ENCODE data around the gene HES5. TPM values are rescaled to one million over a fixed set of nuclear protein-coding genes. Genes with fewer than 3 reads are reported as not detected.

HES5 gene
- polyA plus RNA-seq, 2 of the 4 experiments (the other 2 are of a cell fraction), result not detected

DNA sequence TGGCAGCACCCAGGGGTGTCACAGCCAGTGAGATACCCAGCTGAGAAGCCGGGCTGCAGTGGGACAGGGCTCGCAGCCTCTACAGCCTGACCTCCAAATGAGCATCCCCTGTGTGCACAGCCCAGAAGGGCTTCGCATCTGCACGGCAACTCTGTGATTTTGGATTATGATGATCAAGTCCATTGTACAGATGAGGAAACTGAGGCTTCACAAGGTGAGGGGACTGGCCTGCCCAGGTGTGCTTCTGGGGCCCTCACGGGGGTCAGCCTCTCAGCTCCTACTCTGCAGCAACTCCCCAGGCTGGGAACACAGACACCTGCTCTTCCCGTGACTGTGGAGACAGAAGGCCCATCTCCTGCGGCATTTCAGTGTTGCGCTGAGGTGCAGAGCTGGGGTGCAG is 8.8 kb upstream of the HES5 start:
- H3K4me2 ChIP-seq, result no peak overlapping the region
- H3K4me3 ChIP-seq, result no peak overlapping the region
- ATAC-seq, result no peak
- FAIRE-seq, result no peak
- 100% methylated on average over 4 of the region's 8 CpGs for WGBS (ENCODE audit: missing lambda C conversion rate)
- peaks cover 32% of the 10 kb centered on the region for H3K4me1 ChIP-seq
- no peak overlapping the region for H3K27ac ChIP-seq
- ChIA-PET CTCF (no interaction called here), POLR2A (no interaction called here)
- DNase-seq (ENCODE audit: low read depth in 1 of 2, low spot score in 1 of 2), result no peak
- no peak for TF ChIP-seq ZC3H11A (IDR thresholded peaks at IDR 0.05)
- TF ChIP-seq CBX8 (IDR thresholded peaks at IDR 0.05), result no peak
- no peak for TF ChIP-seq NFE2L2 (conservative IDR thresholded peaks at IDR 0.05; ENCODE audit: low read length)
- no peak for TF ChIP-seq PHF8 (IDR thresholded peaks at IDR 0.05; ENCODE audit: borderline replicate concordance, low read depth)
- TF ChIP-seq, protein P1, sequence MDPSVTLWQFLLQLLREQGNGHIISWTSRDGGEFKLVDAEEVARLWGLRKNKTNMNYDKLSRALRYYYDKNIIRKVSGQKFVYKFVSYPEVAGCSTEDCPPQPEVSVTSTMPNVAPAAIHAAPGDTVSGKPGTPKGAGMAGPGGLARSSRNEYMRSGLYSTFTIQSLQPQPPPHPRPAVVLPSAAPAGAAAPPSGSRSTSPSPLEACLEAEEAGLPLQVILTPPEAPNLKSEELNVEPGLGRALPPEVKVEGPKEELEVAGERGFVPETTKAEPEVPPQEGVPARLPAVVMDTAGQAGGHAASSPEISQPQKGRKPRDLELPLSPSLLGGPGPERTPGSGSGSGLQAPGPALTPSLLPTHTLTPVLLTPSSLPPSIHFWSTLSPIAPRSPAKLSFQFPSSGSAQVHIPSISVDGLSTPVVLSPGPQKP (IDR thresholded peaks at IDR 0.05; ENCODE audit: low read depth, low read length), result no peak
- TF ChIP-seq MAZ (IDR thresholded peaks at IDR 0.05; ENCODE audit: borderline replicate concordance, low read depth, low read length), result no peak
- TF ChIP-seq NPAS2 (CRISPR knock-in tag; IDR thresholded peaks at IDR 0.05; ENCODE audit: borderline replicate concordance), result no peak
- no peak for TF ChIP-seq RNF2 (IDR thresholded peaks at IDR 0.05; ENCODE audit: borderline replicate concordance, low read depth)
- TF ChIP-seq, protein P2, sequence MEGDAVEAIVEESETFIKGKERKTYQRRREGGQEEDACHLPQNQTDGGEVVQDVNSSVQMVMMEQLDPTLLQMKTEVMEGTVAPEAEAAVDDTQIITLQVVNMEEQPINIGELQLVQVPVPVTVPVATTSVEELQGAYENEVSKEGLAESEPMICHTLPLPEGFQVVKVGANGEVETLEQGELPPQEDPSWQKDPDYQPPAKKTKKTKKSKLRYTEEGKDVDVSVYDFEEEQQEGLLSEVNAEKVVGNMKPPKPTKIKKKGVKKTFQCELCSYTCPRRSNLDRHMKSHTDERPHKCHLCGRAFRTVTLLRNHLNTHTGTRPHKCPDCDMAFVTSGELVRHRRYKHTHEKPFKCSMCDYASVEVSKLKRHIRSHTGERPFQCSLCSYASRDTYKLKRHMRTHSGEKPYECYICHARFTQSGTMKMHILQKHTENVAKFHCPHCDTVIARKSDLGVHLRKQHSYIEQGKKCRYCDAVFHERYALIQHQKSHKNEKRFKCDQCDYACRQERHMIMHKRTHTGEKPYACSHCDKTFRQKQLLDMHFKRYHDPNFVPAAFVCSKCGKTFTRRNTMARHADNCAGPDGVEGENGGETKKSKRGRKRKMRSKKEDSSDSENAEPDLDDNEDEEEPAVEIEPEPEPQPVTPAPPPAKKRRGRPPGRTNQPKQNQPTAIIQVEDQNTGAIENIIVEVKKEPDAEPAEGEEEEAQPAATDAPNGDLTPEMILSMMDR (IDR thresholded peaks at IDR 0.05), result no peak
- no peak for TF ChIP-seq RCOR1 (IDR thresholded peaks at IDR 0.05; ENCODE audit: low read depth, low read length)
- TF ChIP-seq HOXB5 (CRISPR knock-in tag; IDR thresholded peaks at IDR 0.05), result no peak
- TF ChIP-seq, protein P3, sequence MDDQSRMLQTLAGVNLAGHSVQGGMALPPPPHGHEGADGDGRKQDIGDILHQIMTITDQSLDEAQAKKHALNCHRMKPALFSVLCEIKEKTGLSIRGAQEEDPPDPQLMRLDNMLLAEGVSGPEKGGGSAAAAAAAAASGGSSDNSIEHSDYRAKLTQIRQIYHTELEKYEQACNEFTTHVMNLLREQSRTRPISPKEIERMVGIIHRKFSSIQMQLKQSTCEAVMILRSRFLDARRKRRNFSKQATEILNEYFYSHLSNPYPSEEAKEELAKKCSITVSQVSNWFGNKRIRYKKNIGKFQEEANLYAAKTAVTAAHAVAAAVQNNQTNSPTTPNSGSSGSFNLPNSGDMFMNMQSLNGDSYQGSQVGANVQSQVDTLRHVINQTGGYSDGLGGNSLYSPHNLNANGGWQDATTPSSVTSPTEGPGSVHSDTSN (IDR thresholded peaks at IDR 0.05), result no peak
- TF ChIP-seq BHLHE40 (IDR thresholded peaks at IDR 0.05; ENCODE audit: low read depth, low read length), result no peak
- TF ChIP-seq MYC (IDR thresholded peaks at IDR 0.05; ENCODE audit: borderline replicate concordance, low read length), result no peak
- TF ChIP-seq ZSCAN20 (CRISPR knock-in tag; IDR thresholded peaks at IDR 0.05), result no peak
- TF ChIP-seq, protein P4, sequence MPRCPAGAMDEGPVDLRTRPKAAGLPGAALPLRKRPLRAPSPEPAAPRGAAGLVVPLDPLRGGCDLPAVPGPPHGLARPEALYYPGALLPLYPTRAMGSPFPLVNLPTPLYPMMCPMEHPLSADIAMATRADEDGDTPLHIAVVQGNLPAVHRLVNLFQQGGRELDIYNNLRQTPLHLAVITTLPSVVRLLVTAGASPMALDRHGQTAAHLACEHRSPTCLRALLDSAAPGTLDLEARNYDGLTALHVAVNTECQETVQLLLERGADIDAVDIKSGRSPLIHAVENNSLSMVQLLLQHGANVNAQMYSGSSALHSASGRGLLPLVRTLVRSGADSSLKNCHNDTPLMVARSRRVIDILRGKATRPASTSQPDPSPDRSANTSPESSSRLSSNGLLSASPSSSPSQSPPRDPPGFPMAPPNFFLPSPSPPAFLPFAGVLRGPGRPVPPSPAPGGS (IDR thresholded peaks at IDR 0.05), result no peak
- TF ChIP-seq JUNB (IDR thresholded peaks at IDR 0.05), result no peak
- H3K9me3 ChIP-seq, result no peaks in the 10 kb centered on the region

DNA sequence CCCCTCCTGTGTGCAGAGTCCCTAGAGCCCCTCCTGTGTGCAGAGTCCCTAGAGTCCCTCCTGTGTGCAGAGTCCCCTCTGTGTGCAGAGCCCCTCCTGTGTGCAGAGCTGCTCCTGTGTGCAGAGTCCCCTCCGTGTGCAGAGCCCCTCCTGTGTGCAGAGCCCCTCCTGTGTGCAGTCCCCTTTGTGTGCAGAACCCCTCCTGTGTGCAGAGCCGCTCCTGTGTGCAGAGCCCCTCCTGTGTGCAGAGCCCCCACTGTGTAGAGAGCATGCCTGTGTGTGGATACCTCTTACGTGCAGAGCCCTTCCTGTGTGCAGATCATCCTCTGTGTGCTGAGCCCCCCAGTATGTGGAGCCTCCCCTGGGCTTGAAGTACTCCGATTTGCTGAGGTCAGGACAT is 8.3 kb upstream of the HES5 start:
- 94% methylated on average over 2 of the region's 4 CpGs for WGBS (ENCODE audit: missing lambda C conversion rate)
- TF ChIP-seq, protein P5, sequence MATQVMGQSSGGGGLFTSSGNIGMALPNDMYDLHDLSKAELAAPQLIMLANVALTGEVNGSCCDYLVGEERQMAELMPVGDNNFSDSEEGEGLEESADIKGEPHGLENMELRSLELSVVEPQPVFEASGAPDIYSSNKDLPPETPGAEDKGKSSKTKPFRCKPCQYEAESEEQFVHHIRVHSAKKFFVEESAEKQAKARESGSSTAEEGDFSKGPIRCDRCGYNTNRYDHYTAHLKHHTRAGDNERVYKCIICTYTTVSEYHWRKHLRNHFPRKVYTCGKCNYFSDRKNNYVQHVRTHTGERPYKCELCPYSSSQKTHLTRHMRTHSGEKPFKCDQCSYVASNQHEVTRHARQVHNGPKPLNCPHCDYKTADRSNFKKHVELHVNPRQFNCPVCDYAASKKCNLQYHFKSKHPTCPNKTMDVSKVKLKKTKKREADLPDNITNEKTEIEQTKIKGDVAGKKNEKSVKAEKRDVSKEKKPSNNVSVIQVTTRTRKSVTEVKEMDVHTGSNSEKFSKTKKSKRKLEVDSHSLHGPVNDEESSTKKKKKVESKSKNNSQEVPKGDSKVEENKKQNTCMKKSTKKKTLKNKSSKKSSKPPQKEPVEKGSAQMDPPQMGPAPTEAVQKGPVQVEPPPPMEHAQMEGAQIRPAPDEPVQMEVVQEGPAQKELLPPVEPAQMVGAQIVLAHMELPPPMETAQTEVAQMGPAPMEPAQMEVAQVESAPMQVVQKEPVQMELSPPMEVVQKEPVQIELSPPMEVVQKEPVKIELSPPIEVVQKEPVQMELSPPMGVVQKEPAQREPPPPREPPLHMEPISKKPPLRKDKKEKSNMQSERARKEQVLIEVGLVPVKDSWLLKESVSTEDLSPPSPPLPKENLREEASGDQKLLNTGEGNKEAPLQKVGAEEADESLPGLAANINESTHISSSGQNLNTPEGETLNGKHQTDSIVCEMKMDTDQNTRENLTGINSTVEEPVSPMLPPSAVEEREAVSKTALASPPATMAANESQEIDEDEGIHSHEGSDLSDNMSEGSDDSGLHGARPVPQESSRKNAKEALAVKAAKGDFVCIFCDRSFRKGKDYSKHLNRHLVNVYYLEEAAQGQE (IDR thresholded peaks at IDR 0.05), result no peak
- DNase-seq (ENCODE audit: low read depth in 1 of 2, low spot score in 1 of 2) (no peak), FAIRE-seq (no peak), ATAC-seq (no peak)
- H3K4me3 ChIP-seq, result no peak overlapping the region
- no peak overlapping the region for H3K4me2 ChIP-seq
- no peak overlapping the region for H3K27ac ChIP-seq
- H3K4me1 ChIP-seq, result peaks cover 32% of the 10 kb centered on the region
- no peaks in the 10 kb centered on the region for H3K9me3 ChIP-seq
- POLR2A ChIA-PET, result no interaction called here
- CTCF ChIA-PET, result no interaction called here
